Activated CD8-positive, alpha-beta memory T cell treated with anti-CD3 and anti-CD28 coated beads, Interleukin-2, amount 50 U/mL, for 1 hour (primary cell): ENCODE measurements around the gene DAP3.
"Not testable (repeated sequence)": the region's sequence is repeated elsewhere in the genome, so short reads cannot be mapped to it uniquely, and the experiment has no call there.

Experiments
- DNase-seq: peaks from one replicate; pipeline ENCODE4 v3.0.0-alpha.2; 2020; ENCODE audit errors: extremely low read depth

The DAP3 gene

DNA sequence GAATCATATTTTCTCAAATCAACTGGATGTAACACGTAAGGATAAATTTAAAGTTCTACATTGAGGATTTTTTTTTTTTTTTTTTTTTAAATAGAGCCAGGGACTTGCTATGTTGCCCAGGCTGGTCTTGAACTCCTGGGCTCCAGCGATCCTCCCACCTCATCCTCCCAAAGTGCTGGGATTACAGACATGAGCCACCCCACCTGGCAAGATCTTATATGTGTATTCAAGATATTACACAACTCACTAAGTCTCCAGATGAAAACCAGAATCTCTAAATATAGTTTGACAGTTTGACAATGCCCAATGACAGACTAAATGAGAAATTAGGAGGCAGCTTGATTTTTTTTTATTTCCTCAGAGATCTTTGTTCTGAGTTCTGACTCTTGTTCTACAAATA is 7.1 kb upstream of the DAP3 start:
- no peak for DNase-seq

GRCh38 chr1:155687705-155688323 is 1.1 kb upstream of the DAP3 start:
- not testable (repeated sequence) for DNase-seq

GRCh38 chr1:155688324-155689080 is 389 bp upstream of the DAP3 start, which contains the start of gene YY1AP1:
Gene YY1AP1 (minus strand): TSS chr1:155688774. CDS start chr1:155680436, 8,338 bp downstream.
- peak; percentile 71 for DNase-seq

DNA sequence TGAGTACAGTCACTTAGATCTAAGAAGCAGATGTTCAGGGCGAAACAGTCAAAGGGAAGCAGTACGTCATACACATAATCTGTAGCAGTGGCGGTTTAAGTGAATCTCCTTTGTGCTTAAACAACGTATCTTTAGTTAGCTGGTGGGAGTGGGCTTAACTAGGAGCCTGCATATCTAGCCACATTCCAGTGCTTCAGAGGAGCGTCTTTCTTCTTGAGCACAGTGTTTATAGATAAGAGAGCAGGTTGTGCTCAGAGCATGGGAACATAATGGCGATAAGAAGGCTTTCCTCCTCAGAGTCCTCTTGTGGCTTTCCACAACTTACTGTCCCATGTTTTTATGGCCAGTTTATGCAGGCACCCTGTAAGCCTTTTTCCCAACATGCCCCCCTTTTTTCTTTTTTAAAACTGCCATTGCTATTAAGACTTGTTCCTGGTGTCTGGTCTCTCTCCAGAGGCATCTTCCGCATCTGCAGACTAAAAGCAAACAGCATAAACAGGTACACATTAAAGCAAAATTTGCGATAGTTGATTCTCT is 3.2 kb downstream of the DAP3 start:
- DNase-seq, result no peak

DNA sequence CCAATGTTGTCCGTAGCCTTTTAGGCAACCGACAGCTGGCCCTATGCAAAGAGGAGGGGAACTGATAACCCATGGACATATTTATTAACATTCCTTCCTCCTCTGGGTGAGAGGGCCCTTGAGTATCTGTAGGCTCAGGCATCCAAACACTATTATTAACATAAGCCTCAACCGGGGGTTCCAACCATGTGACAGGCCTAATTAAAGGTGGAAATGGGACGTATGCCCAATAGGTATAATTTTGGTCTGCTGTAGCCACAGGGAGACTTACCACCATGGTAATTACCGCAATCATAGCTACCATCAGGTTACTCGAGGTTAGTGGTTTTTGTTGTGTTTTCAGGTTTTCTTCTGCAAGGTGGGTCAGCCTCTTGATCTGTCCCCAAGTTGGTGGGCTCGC is 5.3 kb downstream of the DAP3 start:
- DNase-seq, result no peak

DNA sequence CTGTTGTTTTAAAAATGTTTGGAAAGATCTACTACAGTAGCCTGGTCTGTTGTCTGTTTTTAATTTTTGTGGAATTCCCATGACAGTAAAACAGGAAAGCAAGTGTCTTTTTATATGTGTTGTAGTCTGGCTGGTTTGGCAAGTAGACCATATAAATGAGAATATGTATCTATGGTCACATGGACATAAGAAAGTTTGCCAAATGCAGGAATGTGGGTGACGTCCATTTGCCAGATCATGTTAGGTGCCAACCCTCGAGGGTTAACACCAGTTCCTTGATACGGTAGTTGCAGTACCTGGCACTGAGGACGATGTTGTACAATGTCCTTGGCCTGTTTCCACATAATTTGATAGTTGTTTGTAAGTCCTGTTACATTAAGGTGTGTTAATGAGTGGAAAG is 6.2 kb downstream of the DAP3 start:
- DNase-seq, result no peak

GRCh38 chr1:155695608-155696007 is 6.7 kb downstream of the DAP3 start:
- no peak for DNase-seq

DNA sequence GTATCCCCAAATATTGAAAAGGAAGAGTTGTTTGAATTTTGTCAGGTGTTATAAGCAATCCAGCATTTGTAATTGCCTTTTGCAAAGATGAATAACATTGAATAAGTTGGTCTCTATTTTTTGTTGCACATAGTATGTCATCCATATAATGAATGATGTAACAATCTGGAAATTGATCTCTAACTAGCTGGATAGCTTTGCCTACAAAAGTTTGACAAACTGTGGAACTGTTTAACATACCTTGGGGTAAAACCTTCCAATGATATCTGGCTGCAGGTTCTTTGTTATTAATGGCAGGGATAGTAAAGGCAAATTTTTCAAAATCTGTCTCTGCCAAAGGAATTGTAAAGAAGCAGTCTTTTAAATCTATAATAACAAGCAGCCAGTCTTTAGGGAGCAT is 7.6 kb downstream of the DAP3 start:
- no peak for DNase-seq

DNA sequence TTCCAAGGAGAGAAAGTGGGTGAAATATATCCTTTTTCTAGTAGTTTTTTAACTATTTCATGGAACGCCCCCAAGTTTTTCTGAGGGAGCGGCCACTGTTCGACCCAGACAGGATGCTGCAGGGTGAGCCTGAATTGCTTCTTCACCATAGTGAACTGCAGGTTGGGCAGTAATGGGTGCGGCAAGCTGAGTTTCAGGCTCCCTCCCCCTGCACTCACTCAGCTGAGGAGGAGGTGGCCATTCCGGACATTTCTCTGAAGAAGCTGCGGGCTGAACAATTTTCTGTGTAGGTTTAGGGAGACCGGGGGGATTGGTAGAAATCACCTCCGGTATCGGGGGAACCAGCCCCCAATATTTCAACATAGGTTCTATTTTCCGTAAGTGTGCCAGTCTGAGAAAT is 8.2 kb downstream of the DAP3 start:
- DNase-seq, result no peak

DNA sequence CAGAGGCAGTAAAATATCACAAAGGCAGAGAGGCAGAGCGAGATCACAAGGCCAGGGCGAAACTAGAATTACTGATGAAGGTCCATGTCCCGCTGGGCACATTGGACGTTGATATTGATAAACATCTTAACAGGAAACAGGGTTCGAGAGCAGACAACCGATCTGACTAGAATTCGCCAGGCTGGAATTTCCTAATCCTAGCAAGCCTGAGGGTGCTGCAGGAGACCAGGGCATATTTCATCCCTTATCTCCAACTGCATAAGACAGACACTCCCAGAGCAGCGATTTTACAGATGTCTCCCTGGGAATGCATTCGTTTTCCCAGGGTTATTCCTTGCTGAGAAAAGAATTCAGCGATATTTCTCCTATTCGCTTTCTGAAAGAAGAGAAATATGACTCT is 8.7 kb downstream of the DAP3 start:
- not testable (repeated sequence) for DNase-seq

DNA sequence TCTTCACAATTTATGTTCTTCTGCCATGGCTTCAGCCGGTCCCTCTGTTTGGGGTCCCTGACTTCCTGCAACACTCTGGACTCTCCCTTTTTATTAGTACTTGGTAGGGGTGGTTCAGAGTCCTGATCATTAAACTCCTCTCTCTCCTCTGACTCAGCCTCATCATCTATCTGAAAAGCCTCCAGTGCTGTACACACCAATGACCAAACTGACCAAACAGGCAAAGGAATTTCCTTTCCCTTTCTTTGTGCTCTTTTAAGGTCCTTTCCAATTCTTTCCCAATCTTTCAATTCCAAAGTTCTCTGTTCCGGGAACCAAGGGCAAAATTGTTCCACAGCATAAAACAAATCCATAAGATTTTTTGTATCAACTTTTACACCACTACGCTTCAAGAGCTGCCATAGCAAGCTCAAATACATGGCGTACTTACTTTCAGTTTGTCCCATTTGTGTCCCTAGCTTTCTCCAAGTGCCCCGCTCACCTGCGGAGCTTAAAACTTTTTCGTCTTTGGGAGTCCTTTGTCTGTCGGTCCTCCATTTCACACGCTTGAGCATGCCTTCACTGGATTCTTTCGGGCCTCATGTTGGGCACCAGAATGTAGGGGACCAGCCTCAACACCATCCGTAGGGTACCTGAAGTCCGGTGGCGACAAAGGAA is 9.6 kb downstream of the DAP3 start:
- no peak for DNase-seq

DNA sequence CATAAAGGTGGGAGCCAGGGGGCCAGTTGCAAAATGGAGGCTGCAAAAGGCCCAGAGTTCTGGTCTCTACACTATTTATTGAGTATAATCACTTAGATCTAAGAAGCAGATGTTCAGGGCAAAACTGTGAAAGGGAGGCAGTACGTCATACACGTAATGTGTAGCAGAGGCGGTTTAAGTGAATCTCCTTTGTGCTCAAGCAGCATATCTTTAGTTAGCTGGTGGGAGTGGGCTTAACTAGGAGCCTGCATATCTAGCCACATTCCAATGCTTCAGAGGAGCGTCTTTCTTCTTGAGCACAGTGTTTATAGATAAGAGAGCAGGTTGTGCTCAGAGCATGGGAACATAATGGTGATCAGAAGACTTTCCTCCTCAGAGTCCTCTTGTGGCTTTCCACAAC is 10.2 kb downstream of the DAP3 start:
- not testable (repeated sequence) for DNase-seq

GRCh38 chr1:155701675-155702074 is 12.8 kb downstream of the DAP3 start:
- DNase-seq, result not testable (repeated sequence)

DNA sequence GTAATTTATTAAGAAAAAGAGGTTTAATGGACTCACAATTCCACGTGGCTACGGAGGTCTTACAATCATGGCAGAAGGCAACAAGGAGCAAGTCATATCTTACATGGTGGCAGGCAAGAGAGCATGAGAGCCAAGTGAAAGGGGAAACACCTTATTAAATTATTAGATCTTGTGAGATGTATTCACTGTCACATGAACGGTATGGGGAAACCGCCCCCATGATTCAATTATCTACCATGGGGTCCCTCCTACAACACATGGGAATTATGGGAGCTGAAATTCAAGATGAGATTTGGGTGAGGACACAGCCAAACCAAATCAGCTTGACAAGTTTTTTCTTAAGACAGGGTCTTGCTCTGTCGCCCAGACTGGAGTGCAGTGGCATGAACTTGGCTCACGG is 14.3 kb downstream of the DAP3 start:
- DNase-seq, result no peak

GRCh38 chr1:155704414-155704813 is 15.5 kb downstream of the DAP3 start:
- DNase-seq, result not testable (repeated sequence)

DNA sequence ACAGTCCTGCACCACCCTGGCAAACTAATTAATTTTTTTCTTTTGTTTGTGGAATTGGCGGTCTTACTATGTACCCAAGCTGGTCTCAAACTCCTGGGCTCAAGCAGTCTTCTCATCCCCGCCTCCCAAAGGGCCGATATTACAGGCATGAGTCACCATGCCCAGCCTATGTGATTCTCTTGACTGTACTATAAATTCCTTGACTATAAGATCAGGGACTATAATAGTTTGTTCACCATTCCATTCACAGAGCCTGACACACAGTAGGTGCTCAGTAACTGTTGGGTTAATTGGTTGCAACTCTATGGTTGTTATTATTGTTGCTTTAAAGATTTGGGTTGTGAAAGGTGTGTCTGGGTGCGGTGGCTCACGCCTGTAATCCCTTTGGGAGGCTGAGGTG is 17.2 kb downstream of the DAP3 start:
- DNase-seq, result no peak

GRCh38 chr1:155709391-155709790 is 20.5 kb downstream of the DAP3 start:
- DNase-seq, result no peak

DNA sequence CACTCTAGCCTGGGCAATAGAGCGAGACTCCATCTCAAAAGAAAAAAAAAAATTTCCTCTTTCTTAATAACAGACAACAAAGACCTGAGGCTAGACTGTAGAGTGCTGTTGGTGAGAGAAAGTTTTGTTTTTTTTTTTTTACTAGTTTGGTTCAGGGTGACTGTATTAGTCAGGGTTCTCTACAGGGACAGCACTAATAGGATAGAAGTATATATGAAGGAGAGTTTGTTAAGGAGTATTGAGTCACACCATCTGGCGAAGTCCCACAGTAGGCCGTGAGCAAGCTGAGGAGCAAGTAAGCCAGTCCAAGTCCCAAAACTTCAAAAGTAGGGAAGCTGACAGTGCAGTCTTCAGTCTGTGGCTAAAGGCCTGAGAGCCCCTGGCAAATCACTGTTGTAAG is 22.6 kb downstream of the DAP3 start:
- DNase-seq, result not testable (repeated sequence)

DNA sequence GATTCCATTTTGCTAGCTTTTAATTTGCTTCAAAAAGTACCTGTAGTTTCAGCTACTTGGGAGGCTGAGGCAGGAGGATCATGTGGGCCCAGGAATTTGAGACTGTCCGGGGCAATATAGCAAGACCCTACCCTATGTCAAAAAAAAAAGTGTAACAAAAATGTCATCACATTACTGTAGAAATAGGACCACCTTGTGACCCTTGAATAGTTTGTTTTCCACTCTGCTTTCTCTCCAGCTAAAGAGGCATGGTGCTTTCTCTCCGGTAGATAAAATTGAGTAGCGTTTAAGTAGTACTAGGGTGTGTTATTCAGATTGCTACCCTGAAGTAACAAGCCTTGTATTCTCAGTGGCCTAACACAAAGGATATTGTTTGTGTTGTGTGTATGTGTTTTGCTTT is 23.7 kb downstream of the DAP3 start:
- not testable (repeated sequence) for DNase-seq

- DNase-seq, result no peak
Measured at GRCh38 chr1:155713075-155713474, 24.2 kb downstream of the DAP3 start.

DNA sequence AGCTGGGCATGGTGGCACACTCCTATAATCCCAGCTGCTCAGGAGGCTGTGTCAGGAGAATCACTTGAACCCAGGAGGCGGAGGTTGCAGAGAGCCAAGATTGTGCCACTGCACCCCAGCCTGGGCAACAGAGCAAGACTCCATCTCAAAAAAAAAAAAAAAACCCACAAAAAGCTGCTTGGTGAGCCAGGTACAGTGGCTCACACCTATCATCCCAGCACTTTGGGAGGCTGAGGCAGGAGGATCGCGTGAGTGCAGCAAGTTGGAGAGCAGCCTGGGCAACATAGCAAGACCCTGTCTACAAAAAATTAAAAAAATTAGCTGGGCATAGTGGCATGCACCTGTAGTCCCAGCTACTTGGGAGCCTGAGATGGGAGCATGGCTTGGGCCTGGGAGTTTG is 26.2 kb downstream of the DAP3 start:
- not testable (repeated sequence) for DNase-seq

DNA sequence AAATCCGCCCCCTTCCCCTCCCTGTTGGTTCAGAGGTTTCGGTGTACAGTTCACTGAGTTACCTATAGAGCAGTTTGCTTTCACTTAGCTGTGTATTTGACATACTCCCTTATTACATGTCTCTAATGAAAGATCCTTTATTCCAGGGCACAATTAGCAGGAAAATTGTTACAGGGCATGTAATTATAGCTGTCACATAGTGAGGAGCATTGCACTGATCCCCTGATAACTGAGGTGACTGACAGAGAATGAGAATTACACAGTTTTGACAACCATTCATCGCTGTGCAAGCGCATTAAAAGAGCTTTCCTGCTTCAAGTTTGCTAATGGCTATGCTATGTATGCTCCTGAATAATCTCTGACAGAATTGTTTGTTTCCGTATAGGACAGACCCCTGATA is 26.9 kb downstream of the DAP3 start:
- DNase-seq, result no peak

- DNase-seq, result no peak
Measured at GRCh38 chr1:155717041-155717440, 28.1 kb downstream of the DAP3 start.
